GM12801 (cell line): Measurements from ENCODE around the gene LTBP1.

Experiments used
- TF ChIP-seq, protein P1 (sequence below): IDR thresholded peaks from one replicate; pipeline ENCODE4 v1.5.1; 2011; ENCODE audit warnings: control low read depth; ENCODE audit not compliant: insufficient read length; ENCODE audit errors: extremely low read depth

LTBP1 gene

DNA sequence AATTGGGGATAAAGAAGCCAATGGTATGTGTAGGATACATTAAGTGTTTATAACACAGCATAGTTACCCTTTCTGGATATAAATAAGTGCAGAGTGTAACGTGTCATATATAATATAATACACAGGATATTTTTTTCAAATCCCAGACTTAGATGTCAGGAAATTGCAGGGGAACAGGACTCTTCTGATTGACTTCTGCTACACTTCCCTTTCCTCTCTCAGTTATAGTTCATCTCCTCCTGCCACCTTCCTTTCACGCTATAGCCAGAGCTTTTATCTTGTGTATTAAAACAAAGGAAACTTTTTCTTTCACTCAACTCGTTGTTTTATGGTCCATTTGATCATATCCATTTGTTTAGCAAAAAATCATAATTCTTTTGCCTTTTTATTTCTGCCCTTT lies 371.7 kb downstream of the LTBP1 start:
- TF ChIP-seq, protein P1, sequence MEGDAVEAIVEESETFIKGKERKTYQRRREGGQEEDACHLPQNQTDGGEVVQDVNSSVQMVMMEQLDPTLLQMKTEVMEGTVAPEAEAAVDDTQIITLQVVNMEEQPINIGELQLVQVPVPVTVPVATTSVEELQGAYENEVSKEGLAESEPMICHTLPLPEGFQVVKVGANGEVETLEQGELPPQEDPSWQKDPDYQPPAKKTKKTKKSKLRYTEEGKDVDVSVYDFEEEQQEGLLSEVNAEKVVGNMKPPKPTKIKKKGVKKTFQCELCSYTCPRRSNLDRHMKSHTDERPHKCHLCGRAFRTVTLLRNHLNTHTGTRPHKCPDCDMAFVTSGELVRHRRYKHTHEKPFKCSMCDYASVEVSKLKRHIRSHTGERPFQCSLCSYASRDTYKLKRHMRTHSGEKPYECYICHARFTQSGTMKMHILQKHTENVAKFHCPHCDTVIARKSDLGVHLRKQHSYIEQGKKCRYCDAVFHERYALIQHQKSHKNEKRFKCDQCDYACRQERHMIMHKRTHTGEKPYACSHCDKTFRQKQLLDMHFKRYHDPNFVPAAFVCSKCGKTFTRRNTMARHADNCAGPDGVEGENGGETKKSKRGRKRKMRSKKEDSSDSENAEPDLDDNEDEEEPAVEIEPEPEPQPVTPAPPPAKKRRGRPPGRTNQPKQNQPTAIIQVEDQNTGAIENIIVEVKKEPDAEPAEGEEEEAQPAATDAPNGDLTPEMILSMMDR, result no peak

DNA sequence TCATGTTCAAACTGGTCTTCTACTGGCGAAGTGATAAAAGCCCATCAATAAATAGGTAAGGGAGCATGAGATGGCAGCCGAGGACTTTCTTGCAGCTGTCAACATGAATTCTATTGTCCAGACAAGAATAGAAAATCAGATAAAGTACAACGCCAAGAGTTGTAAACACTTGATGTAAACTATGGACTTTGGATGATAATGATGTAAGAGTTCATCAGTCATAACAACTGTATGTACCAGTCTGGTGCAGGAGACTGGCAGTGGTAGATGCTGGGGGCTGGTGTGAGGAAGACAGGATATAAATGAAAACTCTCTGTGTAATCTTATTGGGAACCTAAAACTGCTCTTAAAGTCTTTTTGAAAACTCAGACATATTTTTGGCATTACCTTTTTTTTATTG lies 373.8 kb downstream of the LTBP1 start:
- TF ChIP-seq, protein P1, result no peak

DNA sequence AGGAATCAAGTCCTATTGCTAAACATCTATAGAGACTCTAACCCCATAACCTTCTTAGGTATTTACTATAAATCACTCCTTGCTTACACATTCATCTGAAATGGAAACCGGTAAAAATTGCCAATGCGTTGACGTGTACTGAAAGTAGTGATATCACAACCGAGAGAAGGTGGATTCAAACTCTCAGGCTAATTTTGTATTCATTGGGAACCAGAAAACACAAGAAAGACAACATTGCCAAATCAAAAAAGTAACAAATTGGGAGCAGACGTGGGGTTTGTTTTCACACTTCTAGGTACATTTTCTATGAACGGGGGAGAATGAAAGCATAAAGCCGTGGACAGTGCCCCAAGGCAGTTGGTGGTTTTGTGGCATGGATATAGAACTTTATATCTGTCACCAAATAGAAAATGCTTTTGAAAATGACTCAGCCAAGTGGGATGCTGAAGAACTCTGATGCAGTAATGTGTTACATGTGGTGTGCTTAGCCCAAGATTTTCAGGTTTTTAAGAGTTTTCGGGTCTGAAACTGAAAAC lies 374.6 kb downstream of the LTBP1 start:
- TF ChIP-seq, protein P1, result no peak

DNA sequence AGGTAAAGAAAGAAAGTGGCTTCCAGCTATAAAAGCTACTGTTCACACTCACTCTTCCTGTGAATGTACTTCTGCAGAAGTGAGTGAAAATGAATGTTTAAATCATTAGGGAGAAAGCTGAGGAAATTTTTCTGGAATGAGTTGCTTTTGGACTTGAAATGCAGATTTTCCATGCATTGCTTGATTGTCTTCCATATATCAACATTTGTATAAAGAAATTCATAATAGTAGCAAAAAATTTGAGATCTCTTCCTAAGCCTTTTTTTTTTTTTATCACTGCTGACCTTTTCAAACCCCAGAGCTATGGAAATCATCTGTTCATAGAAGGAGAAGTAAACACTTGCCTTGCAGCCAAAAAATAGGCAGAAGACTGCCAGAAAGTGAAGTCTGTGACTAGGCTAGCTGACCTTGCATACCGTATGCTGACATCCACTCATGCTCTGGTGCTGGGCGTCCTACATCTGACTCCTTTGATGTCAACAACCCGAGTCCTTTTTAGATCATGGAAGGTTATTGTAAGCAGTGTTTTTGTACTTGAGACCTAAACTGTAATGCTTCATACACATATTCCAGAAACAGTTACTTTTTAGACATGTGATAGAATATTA lies 375.2 kb downstream of the LTBP1 start:
- TF ChIP-seq, protein P1, result no peak

DNA sequence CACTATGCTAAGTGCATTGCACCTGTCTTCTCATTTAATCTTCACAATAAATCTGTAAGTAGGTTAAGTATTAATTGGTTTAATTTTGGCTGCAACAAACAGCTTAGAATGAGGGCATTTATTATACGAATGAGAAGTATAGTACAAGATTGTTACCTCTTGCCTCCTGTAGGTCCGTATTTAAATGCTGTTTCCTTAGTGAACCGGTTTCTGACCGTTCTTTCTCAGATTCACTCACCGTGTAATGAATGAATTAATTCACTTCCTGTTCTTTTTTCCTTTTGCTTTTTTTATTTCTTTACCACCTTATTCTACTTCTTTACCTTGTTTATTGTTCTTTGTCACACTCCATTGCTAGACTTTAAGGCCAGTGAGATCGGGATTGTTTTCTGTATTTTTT lies 375.9 kb downstream of the LTBP1 start:
- TF ChIP-seq, protein P1, result no peak

DNA sequence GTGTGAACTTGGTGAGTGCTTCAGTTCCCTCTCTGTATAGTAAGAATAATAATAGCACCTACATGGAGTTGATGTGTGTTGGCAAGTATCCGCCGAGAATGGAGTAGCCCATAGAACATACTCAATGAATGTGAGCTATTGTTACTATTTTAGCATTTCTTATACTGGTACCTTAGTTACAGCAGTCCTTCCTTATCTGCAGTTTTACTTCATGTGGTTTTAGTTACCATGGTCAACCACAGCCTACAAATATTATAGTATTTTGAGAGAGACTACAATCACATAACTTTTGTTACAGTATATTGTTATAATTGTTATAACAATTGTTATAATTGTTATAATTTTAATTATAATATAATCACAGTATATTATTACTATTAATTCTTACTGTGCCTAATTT lies 377.2 kb downstream of the LTBP1 start:
- TF ChIP-seq, protein P1, result no peak

DNA sequence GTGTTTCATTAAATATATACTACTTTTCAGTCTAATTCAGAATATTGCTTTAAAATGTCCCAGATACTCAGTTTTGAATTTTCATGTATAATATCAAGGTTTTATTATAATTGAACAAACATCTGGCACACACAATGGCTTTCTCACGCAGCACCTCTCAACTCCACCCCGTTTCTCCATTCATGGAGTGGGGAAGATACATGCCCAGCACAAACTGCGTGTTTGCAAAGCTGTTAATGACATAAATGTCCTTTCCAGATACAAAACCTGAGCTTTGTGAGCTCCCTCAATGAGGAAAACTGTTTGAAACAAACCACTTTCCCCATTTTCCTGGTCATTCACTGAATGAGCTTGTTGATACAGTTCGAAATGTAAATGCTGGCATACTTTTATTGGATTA lies 379.3 kb downstream of the LTBP1 start:
- TF ChIP-seq, protein P1, result no peak

DNA sequence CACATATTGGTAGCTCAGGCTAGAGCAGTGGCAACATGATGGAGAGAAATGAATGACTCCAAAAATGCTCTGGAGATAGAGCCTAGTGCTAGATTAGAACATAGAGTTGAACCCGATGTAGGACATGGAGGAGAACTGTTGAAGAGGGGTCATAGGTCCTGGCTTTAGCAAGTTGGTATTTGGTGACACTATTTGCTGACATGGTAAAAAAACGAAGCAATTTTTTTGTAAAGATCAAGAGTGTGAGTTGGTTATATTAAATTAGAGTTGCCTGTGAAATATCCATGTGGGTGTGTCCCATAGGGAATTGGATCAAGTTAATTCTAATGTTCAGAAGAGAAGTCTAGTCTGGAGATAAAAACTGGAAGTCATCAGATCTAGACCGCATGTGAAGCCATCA lies 386.7 kb downstream of the LTBP1 start:
- TF ChIP-seq, protein P1, result no peak
